Smooth muscle cell (in vitro differentiated cells): ENCODE results near the gene RSPRY1. TPM values are rescaled to one million over a fixed set of nuclear protein-coding genes. Genes with fewer than 3 reads are reported as not detected.

Experiments
- DNase-seq: peaks from one replicate; lab custom pipeline; 2025; ENCODE audit not compliant: unreplicated experiment; lab: John Stamatoyannopoulos, UW
- H2AFZ ChIP-seq: fragments of 200-600 bp; sonication (generic); 2 replicates; pipeline ENCODE4 v1.6.0; 2016; ENCODE audit warnings: antibody characterized with exemption, low read depth, mild to moderate bottlenecking
- H3F3A ChIP-seq: fragments of 200-600 bp; sonication (generic); 2 replicates; pipeline ENCODE4 v1.6.0; 2017; ENCODE audit warnings: antibody characterized with exemption, low read depth
- H3K27ac ChIP-seq: fragments of 200-600 bp; sonication (generic); 2 replicates; pipeline ENCODE4 v1.5.1; 2016; ENCODE audit warnings: low read depth, mild to moderate bottlenecking
- H3K27me3 ChIP-seq: fragments of 200-600 bp; sonication (generic); 2 replicates; pipeline ENCODE4 v1.6.1; 2016; ENCODE audit warnings: low read depth, mild to moderate bottlenecking
- H3K36me3 ChIP-seq: fragments of 200-600 bp; sonication (generic); 2 replicates; pipeline ENCODE4 v1.5.1; 2016; ENCODE audit warnings: low read depth
- H3K4me1 ChIP-seq: fragments of 200-600 bp; sonication (generic); 2 replicates; pipeline ENCODE4 v1.5.1; 2016; ENCODE audit warnings: low read depth
- H3K4me2 ChIP-seq: fragments of 200-600 bp; sonication (generic); 2 replicates; pipeline ENCODE4 v1.6.0; 2016; ENCODE audit warnings: mild to moderate bottlenecking
- H3K4me3 ChIP-seq: fragments of 200-600 bp; sonication (generic); 2 replicates; pipeline ENCODE4 v1.5.1; 2016; ENCODE audit warnings: mild to moderate bottlenecking
- H3K79me2 ChIP-seq: fragments of 200-600 bp; sonication (generic); 2 replicates; pipeline ENCODE4 v1.6.0; 2016; ENCODE audit warnings: low read depth, mild to moderate bottlenecking
- H3K9ac ChIP-seq: fragments of 200-600 bp; sonication (generic); 2 replicates; pipeline ENCODE4 v1.6.0; 2016; ENCODE audit warnings: low read depth
- H3K9me3 ChIP-seq: fragments of 200-600 bp; sonication (generic); replicated peaks from 2 replicates; pipeline ENCODE4 v1.5.1; 2016; ENCODE audit warnings: low read depth
- H4K20me1 ChIP-seq: fragments of 200-600 bp; sonication (generic); 2 replicates; pipeline ENCODE4 v1.6.0; 2016; ENCODE audit warnings: low read depth
- CTCF ChIP-seq: fragments of 200-600 bp; sonication (generic); IDR thresholded peaks from 2 replicates; pipeline ENCODE4 v1.5.1; 2017; ENCODE audit warnings: borderline replicate concordance, mild to moderate bottlenecking, antibody characterized with exemption; ENCODE audit not compliant: insufficient read depth, poor library complexity, severe bottlenecking
- WGBS: methylation state at CpG from one replicate; pipeline ENCODE4 v1.1.7; 2016; ENCODE audit warnings: low lambda C conversion rate; 5-methylcytosine and 5-hydroxymethylcytosine counted together
- polyA plus RNA-seq: library from polyadenylated mRNA; unstranded; fragments of >200 nt; fragmentation: Nextera tagmentation; extraction: Ambion mirVana; gene quantifications from 2 replicates; pipeline ENCODE4 v1.2.1, GENCODE V29; 2016
- total RNA-seq: library from RNA; depleted of rRNA; stranded (reverse); fragments of >200 nt; gene quantifications from 2 replicates; pipeline ENCODE4 v1.2.3, GENCODE V29; 2014

Gene RSPRY1
- total and polyA plus RNA-seq, 2 experiments from 2014 or later = 42.0 to 57.1 TPM

DNA sequence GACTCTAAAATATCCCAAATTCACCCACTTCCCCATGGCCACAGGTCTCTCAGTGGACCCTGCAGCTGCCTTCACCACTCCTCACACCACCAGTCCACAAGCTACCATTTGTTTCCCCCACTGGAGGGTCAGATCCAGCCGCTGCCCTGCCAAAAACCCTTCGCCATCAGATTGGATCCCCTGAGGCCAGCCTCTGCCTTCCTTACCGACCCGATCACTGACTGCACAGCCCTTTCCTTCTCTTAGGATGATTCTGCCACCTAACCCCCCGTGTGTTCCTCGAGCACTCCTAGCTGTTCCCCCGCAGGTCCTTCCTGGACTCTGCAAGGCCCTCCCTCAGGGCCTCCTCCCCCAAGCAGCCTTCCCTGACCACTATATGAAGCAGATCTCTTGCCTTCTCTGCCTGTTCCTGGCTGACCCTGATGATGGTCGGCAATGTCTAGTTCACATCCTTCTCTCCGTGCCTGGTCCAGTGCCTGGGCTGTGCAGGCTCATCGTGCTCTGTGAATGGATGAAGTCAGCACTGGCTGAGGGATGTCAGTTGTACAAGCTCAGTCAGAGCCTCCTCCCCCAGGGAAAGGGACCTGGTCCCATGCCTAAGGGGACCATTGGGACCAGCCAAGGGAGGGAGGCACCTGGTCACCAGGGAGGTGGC lies 47.7 kb upstream of the RSPRY1 start:
- Histone ChIP-seq H3K79me2 (no peaks in the 10 kb centered on the region), H3K36me3 (no peaks in the 10 kb centered on the region), H3K27ac (no peak overlapping the region), H3K27me3 (no peaks in the 10 kb centered on the region), H3K4me3 (no peak overlapping the region), H3F3A (no peaks in the 10 kb centered on the region), H2AFZ (no peak overlapping the region), H3K4me1 (no peaks in the 10 kb centered on the region), H3K9ac (no peak overlapping the region), H3K9me3 (no peaks in the 10 kb centered on the region), H3K4me2 (no peak overlapping the region), H4K20me1 (no peaks in the 10 kb centered on the region)
- no peak for DNase-seq
- TF ChIP-seq CTCF = no peak
- WGBS = 86% methylated on average over 10 of the region's 10 CpGs

DNA sequence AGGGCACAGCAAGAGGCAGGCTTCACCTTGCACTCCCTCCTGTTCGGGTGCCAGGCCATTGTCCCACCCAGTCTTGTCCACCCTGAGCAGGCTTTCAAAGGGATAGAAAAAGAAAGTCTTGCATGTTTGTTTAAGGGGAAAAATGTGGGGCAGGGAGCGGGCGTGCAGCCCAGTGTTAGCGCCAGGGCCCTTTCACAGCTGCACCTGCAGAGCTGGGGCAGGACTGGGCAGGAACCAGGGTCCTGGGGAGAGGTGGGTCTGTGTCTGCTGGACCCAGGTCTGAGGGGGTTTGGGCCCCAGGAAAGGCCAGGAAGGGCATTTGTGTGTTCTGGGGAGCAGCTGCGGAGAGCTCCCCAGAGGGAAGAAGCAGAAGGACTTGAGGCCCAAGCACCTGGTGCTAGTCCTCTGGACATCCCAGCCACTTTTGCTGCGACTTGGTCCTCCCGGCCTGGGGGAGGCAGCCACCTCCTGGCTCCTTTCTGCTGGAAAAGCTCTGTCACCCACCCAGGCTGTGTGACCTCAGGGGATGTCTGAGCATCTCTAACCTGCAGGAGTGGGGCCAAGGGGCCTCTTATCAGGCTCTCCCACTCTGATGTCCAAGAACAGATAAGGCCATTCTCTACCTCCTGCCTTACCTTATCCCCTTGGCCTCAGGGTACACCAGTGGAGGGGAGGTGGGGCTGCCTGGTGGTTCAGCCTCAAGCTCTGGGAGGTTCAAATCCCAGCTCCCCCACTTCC lies 45.0 kb upstream of the RSPRY1 start:
- no peaks in the 10 kb centered on the region for H3K4me1 ChIP-seq
- no peak overlapping the region for H3K9ac ChIP-seq
- DNase-seq = no peak
- no peaks in the 10 kb centered on the region for H3K27me3 ChIP-seq
- no peak overlapping the region for H3K27ac ChIP-seq
- H3K4me3 ChIP-seq = no peak overlapping the region
- WGBS = 98% methylated on average over 7 of the region's 7 CpGs
- H3F3A ChIP-seq = no peaks in the 10 kb centered on the region
- no peaks in the 10 kb centered on the region for H4K20me1 ChIP-seq
- H3K9me3 ChIP-seq = no peaks in the 10 kb centered on the region
- no peak for TF ChIP-seq CTCF
- no peaks in the 10 kb centered on the region for H3K36me3 ChIP-seq
- H3K4me2 ChIP-seq = no peak overlapping the region
- H2AFZ ChIP-seq = no peak overlapping the region
- H3K79me2 ChIP-seq = no peaks in the 10 kb centered on the region

GRCh38 chr16:57141822-57142631 lies 44.1 kb upstream of the RSPRY1 start:
- Histone ChIP-seq H3K4me1 (no peaks in the 10 kb centered on the region), H3K27ac (no peak overlapping the region), H3K4me2 (no peak overlapping the region), H3K9ac (no peak overlapping the region), H3F3A (no peaks in the 10 kb centered on the region), H3K4me3 (no peak overlapping the region), H3K9me3 (no peaks in the 10 kb centered on the region), H3K36me3 (no peaks in the 10 kb centered on the region), H3K79me2 (no peaks in the 10 kb centered on the region), H4K20me1 (no peaks in the 10 kb centered on the region), H3K27me3 (no peaks in the 10 kb centered on the region), H2AFZ (no peak overlapping the region)
- DNase-seq = no peak
- WGBS = 88% methylated on average over 16 of the region's 16 CpGs
- no peak for TF ChIP-seq CTCF
